T47D (cell line): ENCODE data around the gene CACNG7.

Experiments used
- DNase-seq, 2 experiments: peaks; one replicate each; pipeline versions ENCODE4 v3.0.0 to v3.0.0-alpha.2; 2011 to 2012; ENCODE audit warnings: low read depth in 1 of 2, low spot score in 1 of 2
- JUND ChIP-seq: IDR thresholded peaks from 2 replicates; pipeline ENCODE4 v1.6.1; 2012; ENCODE audit warnings: low read depth
- in situ Hi-C: cut with HindIII; loops from 2 replicates; pipeline ENCODE4 v1.10.0; 2016; ENCODE audit warnings: low sequenced_read_pairs, low pct_unique_long_range_greater_than_20kb

CACNG7 gene

GRCh38 chr19:53882391-53883050 is 26.6 kb upstream of the CACNG7 start:
- in situ Hi-C loops: no loop called here
- no peak for TF ChIP-seq JUND
- DNase-seq: no peak

- in situ Hi-C loops: no loop called here
- no peak for DNase-seq
- TF ChIP-seq JUND: no peak
Observed at GRCh38 chr19:53883231-53883661, 25.8 kb upstream of the CACNG7 start.

GRCh38 chr19:53883741-53884140 is 25.3 kb upstream of the CACNG7 start:
- no peak for TF ChIP-seq JUND

GRCh38 chr19:53884256-53884655 is 24.8 kb upstream of the CACNG7 start:
- in situ Hi-C loops: no loop called here
- no peak for TF ChIP-seq JUND
- DNase-seq: no peak

More at GRCh38 chr19:53883741-53884140, 25.3 kb upstream of the CACNG7 start:
- in situ Hi-C loops: no loop called here
- DNase-seq: no peak

- in situ Hi-C loops: no loop called here
- no peak for DNase-seq
- TF ChIP-seq JUND: no peak
Observed at GRCh38 chr19:53885036-53885435, 24.0 kb upstream of the CACNG7 start.

GRCh38 chr19:53892301-53892980 is 16.6 kb upstream of the CACNG7 start:
- no peak for TF ChIP-seq JUND
- DNase-seq: no peak
- in situ Hi-C loops: no loop called here

- no peak for TF ChIP-seq JUND
- no peak for DNase-seq
- in situ Hi-C loops: no loop called here
Observed at GRCh38 chr19:53892981-53893325, 16.1 kb upstream of the CACNG7 start.

- TF ChIP-seq JUND: no peak
- no peak for DNase-seq
- in situ Hi-C loops: no loop called here
Observed at GRCh38 chr19:53894707-53895106, 14.4 kb upstream of the CACNG7 start.

GRCh38 chr19:53896682-53897081 is 12.4 kb upstream of the CACNG7 start:
- in situ Hi-C loops: no loop called here
- DNase-seq: no peak

GRCh38 chr19:53897459-53897858 is 11.6 kb upstream of the CACNG7 start:
- in situ Hi-C loops: no loop called here
- no peak for TF ChIP-seq JUND
- no peak for DNase-seq

More at GRCh38 chr19:53896682-53897081, 12.4 kb upstream of the CACNG7 start:
- TF ChIP-seq JUND: no peak

GRCh38 chr19:53898166-53898565 is 10.9 kb upstream of the CACNG7 start:
- TF ChIP-seq JUND: no peak
- DNase-seq: no peak
- in situ Hi-C loops: no loop called here

- in situ Hi-C loops: no loop called here
- DNase-seq: peak in 1 of 2 experiments; percentile 94
- TF ChIP-seq JUND: no peak
Observed at GRCh38 chr19:53898636-53899341, 10.3 kb upstream of the CACNG7 start.

- DNase-seq: no peak
- no peak for TF ChIP-seq JUND
- in situ Hi-C loops: no loop called here
Observed at GRCh38 chr19:53900191-53900860, 8.8 kb upstream of the CACNG7 start.
